ENCODE data around the gene PRSS53. TPM values are rescaled to one million over a fixed set of nuclear protein-coding genes. Genes with fewer than 3 reads are reported as not detected.

The PRSS53 gene
- total RNA-seq, 1 experiment from 2014 or later: 3.8 TPM

DNA sequence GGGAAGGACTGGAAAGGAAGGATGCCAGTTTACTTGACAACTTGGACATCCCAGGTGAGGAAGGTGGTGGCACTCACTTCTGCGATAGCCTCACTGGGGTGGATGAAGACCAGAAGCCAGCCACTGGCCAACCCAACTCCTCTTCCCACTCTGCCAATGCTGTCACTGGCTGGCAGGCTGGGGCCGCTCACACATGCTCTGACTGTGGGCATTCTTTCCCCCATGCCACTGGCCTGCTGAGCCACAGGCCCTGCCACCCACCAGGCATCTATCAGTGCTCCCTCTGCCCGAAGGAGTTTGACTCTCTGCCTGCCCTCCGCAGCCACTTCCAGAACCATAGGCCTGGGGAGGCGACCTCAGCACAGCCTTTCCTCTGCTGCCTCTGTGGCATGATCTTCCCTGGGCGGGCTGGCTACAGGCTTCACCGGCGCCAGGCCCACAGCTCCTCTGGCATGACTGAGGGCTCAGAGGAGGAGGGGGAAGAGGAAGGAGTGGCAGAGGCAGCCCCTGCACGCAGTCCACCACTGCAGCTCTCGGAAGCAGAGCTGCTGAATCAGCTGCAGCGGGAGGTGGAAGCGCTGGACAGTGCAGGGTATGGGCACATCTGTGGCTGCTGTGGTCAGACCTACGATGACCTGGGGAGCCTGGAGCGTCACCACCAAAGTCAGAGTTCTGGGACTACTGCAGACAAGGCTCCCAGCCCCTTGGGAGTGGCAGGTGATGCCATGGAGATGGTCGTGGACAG, 10.0 kb downstream of the PRSS53 start:
- Histone ChIP-seq H3F3A (ENCODE audit: low read length, unreplicated experiment) (no peaks in the 10 kb centered on the region), H3K4me1 (ENCODE audit: insufficient read depth, low read length) (0 out of 2 replicates have a peak, but pooled peaks cover 6% of the 10 kb centered on the region), H2AFZ (ENCODE audit: low read length) (no peak overlapping the region), H3K27me3 (ENCODE audit: low read length) (no peaks in the 10 kb centered on the region), H3K27ac (ENCODE audit: low read length) (no peak overlapping the region), H3K9me3 (ENCODE audit: low read length) (no peaks in the 10 kb centered on the region), H3K9me2 (replicated peaks; ENCODE audit: low read length) (no peaks in the 10 kb centered on the region), H3K4me2 (ENCODE audit: low read length) (no peak overlapping the region), H3K79me2 (ENCODE audit: low read length) (peaks cover 29% of the 10 kb centered on the region), H3K36me3 (ENCODE audit: low read depth, low read length) (peaks cover 10% of the 10 kb centered on the region), H3K4me3 (ENCODE audit: low read length) (no peak overlapping the region), H3K9ac (ENCODE audit: low read length) (no peak overlapping the region), H4K20me1 (ENCODE audit: low read length) (no peaks in the 10 kb centered on the region)
- ChIA-PET POLR2A (ENCODE audit: unreplicated experiment) (no interaction called here), CTCF (no interaction called here)
- ATAC-seq: no peak
- no TSS peak for BruUV-seq (replicated peaks)
- intact Hi-C loops (cut with micrococcal nuclease): no loop called here
- DNase-seq: no peak
- TF ChIP-seq EZH2phosphoT487 (IDR thresholded peaks at IDR 0.05; ENCODE audit: borderline replicate concordance, low read length) (no peak), EZH2 (IDR thresholded peaks at IDR 0.05; ENCODE audit: low read length, unreplicated experiment) (no peak)
- TF ChIP-seq, protein P1, sequence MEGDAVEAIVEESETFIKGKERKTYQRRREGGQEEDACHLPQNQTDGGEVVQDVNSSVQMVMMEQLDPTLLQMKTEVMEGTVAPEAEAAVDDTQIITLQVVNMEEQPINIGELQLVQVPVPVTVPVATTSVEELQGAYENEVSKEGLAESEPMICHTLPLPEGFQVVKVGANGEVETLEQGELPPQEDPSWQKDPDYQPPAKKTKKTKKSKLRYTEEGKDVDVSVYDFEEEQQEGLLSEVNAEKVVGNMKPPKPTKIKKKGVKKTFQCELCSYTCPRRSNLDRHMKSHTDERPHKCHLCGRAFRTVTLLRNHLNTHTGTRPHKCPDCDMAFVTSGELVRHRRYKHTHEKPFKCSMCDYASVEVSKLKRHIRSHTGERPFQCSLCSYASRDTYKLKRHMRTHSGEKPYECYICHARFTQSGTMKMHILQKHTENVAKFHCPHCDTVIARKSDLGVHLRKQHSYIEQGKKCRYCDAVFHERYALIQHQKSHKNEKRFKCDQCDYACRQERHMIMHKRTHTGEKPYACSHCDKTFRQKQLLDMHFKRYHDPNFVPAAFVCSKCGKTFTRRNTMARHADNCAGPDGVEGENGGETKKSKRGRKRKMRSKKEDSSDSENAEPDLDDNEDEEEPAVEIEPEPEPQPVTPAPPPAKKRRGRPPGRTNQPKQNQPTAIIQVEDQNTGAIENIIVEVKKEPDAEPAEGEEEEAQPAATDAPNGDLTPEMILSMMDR (conservative IDR thresholded peaks at IDR 0.05; ENCODE audit: low read depth, low read length): no peak

DNA sequence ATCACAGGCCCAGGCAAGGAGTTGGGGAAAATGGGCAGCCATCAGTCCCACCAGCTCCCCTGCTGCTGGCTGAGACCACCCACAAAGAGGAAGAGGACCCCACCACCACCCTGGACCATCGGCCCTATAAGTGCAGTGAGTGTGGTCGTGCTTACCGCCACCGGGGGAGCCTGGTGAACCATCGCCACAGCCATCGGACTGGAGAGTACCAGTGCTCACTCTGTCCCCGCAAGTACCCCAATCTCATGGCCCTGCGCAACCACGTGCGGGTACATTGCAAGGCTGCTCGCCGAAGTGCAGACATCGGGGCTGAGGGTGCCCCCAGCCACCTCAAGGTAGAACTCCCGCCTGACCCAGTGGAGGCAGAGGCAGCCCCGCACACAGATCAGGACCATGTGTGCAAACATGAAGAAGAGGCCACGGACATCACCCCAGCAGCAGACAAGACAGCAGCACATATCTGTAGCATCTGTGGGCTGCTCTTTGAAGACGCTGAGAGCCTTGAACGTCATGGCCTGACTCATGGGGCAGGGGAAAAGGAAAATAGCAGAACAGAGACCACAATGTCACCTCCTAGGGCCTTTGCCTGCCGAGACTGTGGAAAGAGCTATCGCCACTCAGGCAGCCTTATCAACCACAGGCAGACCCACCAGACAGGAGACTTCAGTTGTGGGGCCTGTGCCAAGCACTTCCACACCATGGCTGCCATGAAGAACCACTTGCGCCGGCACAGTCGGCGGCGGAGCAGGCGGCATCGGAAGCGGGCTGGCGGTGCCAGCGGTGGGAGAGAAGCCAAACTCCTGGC, 10.9 kb downstream of the PRSS53 start:
- Histone ChIP-seq H3K4me3 (ENCODE audit: low read length) (no peak overlapping the region), H3K4me1 (ENCODE audit: insufficient read depth, low read length) (0 out of 2 replicates have a peak, but pooled peaks cover 6% of the 10 kb centered on the region), H3K27ac (ENCODE audit: low read length) (no peak overlapping the region), H3F3A (ENCODE audit: low read length, unreplicated experiment) (no peaks in the 10 kb centered on the region), H4K20me1 (ENCODE audit: low read length) (no peaks in the 10 kb centered on the region), H3K9me2 (replicated peaks; ENCODE audit: low read length) (no peaks in the 10 kb centered on the region), H3K9ac (ENCODE audit: low read length) (no peak overlapping the region), H2AFZ (ENCODE audit: low read length) (no peak overlapping the region), H3K9me3 (ENCODE audit: low read length) (no peaks in the 10 kb centered on the region), H3K27me3 (ENCODE audit: low read length) (no peaks in the 10 kb centered on the region), H3K36me3 (ENCODE audit: low read depth, low read length) (peaks cover 10% of the 10 kb centered on the region), H3K79me2 (ENCODE audit: low read length) (peaks cover 38% of the 10 kb centered on the region), H3K4me2 (ENCODE audit: low read length) (no peak overlapping the region)
- CTCF ChIA-PET: no interaction called here
- POLR2A ChIA-PET (ENCODE audit: unreplicated experiment): no interaction called here
- DNase-seq: no peak
- BruUV-seq (replicated peaks): no TSS peak
- no peak for TF ChIP-seq EZH2 (IDR thresholded peaks at IDR 0.05; ENCODE audit: low read length, unreplicated experiment)
- TF ChIP-seq EZH2phosphoT487 (IDR thresholded peaks at IDR 0.05; ENCODE audit: borderline replicate concordance, low read length): no peak
- TF ChIP-seq, protein P1 (conservative IDR thresholded peaks at IDR 0.05; ENCODE audit: low read depth, low read length): no peak
- no peak for ATAC-seq
- intact Hi-C loops (cut with micrococcal nuclease): no loop called here
